Stimulated activated naive CD4-positive, alpha-beta T cell (primary cell): Measurements from ENCODE around the gene TRIP10.
"Not testable (repeated sequence)": the region's sequence is repeated elsewhere in the genome, so short reads cannot be mapped to it uniquely, and the experiment has no call there.

Experiments
- DNase-seq, 6 experiments: peaks; one replicate each; lab custom pipeline; 2025; lab: John Stamatoyannopoulos, UW

Gene TRIP10

GRCh38 chr19:6794686-6795431 lies 55.4 kb downstream of the TRIP10 start:
- DNase-seq: no peak

- no peak for DNase-seq
These were observed 56.8 kb downstream of the TRIP10 start for GRCh38 chr19:6796278-6796677.

GRCh38 chr19:6797646-6798045 lies 58.2 kb downstream of the TRIP10 start:
- no peak for DNase-seq

DNA sequence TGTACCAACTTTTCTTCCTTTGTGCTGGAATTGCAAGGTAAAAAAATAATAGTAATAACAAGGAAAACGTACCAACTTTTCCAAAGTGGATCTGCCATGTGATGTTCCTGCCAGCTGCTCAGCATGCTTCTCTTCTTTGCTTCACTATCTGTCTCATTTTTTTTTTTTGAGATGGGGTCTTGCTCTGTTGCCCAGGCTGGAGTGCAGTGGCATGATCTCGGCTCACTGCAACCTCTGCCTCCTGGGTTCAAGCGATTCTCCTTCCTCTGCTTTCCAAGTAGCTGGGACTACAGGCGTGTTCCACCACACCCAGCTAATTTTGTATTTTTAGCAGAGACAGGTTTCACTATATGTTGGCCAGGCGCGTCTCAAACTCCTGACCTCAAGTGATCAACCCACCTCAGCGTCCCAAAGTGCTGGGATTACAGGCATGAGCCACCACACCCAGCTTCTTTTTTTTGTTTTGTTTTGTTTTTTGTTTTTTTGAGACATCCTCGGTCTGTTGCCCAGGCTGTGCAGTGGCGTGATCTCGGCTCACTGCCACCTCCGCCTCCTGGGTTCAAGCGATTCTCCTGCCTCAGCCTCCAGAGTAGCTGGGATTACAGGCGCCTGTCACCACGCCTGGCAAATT lies 60.8 kb downstream of the TRIP10 start:
- not testable (repeated sequence) for DNase-seq

DNA sequence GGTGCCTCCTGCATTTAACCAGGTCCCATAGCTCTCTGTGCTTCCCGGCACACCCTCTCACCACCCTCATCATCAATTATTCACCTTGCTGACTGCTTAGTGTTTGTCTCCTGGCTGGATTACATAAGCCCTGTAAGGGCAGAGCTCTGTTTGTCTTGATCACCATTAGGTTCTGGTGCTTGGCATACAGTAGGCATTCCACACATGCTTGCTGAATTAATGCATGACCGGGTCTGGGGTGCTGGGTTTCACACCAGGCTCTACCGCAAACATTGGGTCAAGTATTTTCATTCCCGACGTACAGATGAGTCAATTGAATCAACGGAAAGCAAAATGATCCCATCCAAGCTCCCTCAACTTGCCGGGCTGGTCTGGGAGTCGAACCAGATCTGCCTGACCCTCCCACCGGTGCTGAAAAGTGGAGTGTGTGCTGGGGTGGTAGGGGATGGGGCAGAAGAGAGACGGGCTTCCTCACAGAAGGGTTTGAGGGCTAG lies 61.6 kb downstream of the TRIP10 start:
- no peak for DNase-seq
